SH-SY5Y (cell line): Measurements from ENCODE around the gene MRPL38.

Experiments
- GATA2 ChIP-seq: IDR thresholded peaks from 2 replicates; pipeline ENCODE4 v1.6.1; 2011; ENCODE audit warnings: mild to moderate bottlenecking, low read depth, low read length
- GATA3 ChIP-seq: IDR thresholded peaks from 2 replicates; pipeline ENCODE4 v1.6.1; 2011; ENCODE audit warnings: low read depth, mild to moderate bottlenecking, low read length, moderate library complexity

- TF ChIP-seq GATA2 (no peak), GATA3 (no peak)
Measured at GRCh38 chr17:75869282-75870141, 35.2 kb downstream of the MRPL38 start.
